Measurements from ENCODE around the gene FAM135A.
"Not testable (repeated sequence)": the region's sequence is repeated elsewhere in the genome, so short reads cannot be mapped to it uniquely, and the experiment has no call there.

The FAM135A gene

DNA sequence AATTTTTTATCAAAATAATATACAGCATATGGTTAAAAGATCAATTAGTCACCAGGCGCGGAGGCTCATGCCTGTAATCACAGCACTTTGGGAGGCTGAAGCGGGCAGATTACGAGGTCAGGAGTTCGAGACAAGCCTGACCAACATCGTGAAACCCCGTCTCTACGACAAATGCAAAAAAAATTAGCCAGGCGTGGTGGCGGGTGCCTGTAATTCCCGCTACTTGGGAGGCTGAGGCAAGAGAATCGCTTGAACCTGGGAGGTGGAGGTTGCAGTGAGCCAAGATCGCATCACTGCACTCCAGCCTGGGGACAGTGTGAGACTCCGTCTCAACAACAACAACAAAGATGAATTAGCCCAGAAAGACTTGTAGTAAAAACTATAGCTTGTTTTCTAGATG lies 46.4 kb downstream of the FAM135A start:
- not testable (repeated sequence) for DNase-seq (ENCODE audit: low read depth)

DNA sequence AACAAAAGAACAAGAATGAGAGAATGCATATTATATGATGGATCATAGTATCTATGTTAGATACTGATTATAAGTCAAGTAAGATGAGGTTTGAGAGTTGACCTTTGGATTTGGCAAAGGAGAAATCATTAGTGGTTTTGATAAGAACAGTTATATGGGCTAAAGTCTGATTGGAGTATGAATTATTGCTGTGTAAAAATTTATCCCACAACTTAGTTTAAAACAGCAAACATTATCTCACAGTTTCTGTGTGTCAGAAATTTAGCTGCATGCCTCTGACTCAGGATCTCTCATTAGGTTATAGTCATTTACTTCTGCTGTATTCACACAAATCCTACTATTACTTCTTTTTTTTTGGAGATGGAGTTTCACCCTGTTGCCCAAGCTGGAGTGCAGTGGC lies 56.7 kb downstream of the FAM135A start:
- DNase-seq (ENCODE audit: low read depth), result no peak

GRCh38 chr6:70470510-70470909 lies 57.2 kb downstream of the FAM135A start:
- not testable (repeated sequence) for DNase-seq (ENCODE audit: low read depth)

- DNase-seq (ENCODE audit: low read depth), result no peak
These were observed 61.4 kb downstream of the FAM135A start for GRCh38 chr6:70474751-70475150.

GRCh38 chr6:70479236-70479635 lies 65.9 kb downstream of the FAM135A start:
- DNase-seq (ENCODE audit: low read depth), result no peak

- DNase-seq (ENCODE audit: low read depth), result not testable (repeated sequence)
These were observed 73.3 kb downstream of the FAM135A start for GRCh38 chr6:70486638-70487037.

DNA sequence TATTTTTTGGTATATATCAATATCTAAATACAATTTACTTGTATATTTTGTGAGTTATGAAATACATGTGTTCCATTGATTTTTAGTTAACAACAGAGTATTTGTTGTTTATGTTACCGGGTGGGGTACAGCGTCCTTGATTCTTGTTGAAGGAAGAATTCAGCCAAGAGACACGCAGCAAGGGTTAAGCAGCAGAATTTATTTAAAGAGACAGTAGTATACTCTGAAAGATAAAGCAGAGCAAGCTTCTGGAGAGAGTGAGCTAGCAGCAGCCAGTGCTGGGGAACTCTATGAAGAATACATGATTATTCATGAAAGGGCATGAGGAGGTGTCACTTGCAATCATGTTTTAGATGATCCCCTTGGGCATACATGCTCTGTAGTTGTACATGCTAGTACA lies 76.1 kb downstream of the FAM135A start:
- no peak for DNase-seq (ENCODE audit: low read depth)

DNA sequence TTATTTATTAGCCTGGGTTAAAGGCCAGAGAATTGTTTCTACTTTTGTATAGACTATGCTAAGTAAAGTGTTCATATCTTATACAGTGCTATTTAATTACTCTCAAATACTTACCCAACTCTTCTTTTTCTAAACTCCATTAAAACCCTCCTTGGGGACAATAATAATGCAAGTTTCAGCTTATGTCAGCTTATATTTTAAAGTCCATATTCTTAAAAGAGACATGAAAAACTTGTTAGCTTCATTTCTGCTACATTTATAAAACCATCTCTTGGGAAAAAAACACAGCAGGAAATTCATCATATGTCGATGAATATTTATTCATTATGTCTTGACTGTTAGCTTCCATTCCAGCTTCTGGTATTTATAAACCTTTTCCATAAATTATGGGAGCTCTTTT lies 81.5 kb downstream of the FAM135A start:
- DNase-seq (ENCODE audit: low read depth), result no peak

- DNase-seq (ENCODE audit: low read depth), result not testable (repeated sequence)
These were observed 82.5 kb downstream of the FAM135A start for GRCh38 chr6:70495790-70496189.

DNA sequence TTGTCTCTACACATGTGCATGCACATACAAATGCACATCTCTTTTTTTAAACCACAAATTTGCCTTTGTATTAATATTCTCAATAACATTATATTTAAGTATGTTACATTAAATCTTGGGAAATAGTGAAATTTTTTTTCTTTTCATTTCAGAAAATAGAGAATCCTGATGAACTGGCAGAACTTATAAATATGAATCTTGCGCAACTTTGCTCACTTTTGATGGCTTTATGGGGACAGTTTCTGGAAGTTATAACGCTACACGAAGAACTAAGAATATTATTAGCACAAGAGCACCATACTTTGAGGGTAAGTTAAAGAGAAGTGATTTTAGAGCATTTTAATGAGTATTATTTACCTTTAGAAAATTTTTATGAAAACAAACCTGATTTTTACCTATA lies 89.2 kb downstream of the FAM135A start:
- no peak for DNase-seq (ENCODE audit: low read depth)

DNA sequence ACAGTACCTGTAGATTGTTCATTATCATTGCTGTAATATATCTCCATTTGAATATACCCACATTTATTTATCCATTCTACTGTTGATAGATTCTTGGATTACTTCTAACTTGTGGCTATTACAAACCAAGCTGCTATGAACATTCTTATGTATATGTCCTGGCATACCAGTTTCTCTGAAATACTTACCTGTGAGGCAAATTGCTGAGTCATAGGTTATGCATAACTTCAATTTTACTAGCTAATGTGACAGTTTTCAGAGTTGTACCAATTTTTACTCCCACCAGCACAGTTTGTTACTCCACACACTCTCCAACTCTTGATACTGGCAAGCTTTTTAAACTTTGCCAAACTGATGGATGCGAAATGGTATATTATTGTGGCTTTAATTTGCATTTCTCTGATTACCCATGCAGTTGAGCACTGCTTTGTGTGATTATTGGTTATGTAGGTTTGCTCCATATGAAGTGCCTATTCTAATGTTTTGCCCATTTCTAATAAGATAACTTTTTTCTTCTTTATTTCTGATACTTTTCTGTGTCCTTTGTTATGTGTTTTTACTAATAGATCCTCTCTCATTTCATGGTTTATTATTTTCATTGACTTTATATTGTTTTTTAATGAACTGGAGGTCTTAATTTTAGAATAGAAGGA lies 90.6 kb downstream of the FAM135A start:
- no peak for DNase-seq (ENCODE audit: low read depth)

DNA sequence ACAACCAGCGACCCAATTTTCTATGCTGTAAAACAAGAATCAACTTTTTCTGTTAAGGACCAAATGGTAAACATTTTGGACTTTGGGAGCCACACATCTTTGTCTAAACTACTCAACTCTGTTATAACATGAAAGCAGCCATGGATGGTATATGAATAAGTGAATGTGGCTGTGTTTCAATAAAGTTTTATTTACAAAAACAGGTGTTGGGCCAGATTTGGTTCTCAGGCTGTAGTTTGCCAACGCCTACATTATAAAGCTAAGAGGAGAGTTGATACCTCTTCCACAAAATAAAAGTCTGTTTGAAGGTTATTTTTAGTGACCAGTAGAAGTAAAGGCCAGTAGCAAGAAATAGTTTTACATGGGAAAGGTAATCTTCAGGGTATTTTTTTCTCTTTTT lies 93.0 kb downstream of the FAM135A start:
- no peak for DNase-seq (ENCODE audit: low read depth)

GRCh38 chr6:70507161-70507560 lies 93.9 kb downstream of the FAM135A start:
- no peak for DNase-seq (ENCODE audit: low read depth)

- no peak for DNase-seq (ENCODE audit: low read depth)
These were observed 95.6 kb downstream of the FAM135A start for GRCh38 chr6:70508953-70509352.

GRCh38 chr6:70510600-70510999 lies 97.3 kb downstream of the FAM135A start:
- no peak for DNase-seq (ENCODE audit: low read depth)

DNA sequence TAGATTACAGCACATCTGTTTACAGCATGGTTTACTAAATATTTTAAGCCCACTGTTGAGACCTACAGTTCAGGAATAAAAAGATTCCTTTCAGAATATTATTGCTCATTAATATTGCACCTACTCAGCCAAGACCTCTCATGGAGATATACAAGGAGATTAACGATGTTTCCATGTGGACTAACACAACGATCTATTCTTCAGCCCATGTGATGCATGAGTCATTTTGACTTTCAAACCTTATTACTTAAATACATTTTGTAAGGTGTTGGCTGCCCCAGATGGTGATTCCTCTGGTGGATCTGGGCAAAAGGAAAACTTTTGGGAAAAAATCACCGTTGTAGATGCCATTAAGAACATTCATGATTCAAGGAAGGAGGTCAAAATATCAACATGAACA lies 105.4 kb downstream of the FAM135A start:
- no peak for DNase-seq (ENCODE audit: low read depth)

DNA sequence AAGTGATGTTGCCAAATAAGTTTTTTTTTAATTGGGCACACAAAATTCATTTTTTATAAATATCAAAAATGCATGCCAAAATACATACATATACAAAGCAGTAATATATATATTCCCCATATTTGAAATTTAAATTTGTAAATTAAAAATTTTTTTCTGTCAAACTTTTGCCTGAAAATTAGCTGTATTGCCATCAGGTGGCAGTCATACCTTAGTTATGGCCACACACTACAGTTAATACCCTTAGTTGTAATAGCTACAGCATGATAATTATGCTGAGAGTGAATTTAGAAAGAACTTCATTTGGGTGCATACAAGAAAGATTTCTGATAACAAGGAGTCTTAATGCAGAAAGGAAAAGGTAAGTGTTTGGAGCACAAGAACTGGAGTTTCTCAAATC lies 107.3 kb downstream of the FAM135A start:
- DNase-seq (ENCODE audit: low read depth), result no peak

- DNase-seq (ENCODE audit: low read depth), result no peak
These were observed 111.5 kb downstream of the FAM135A start for GRCh38 chr6:70524721-70525286.

- no peak for DNase-seq (ENCODE audit: low read depth)
These were observed 113.9 kb downstream of the FAM135A start for GRCh38 chr6:70527071-70527737.

DNA sequence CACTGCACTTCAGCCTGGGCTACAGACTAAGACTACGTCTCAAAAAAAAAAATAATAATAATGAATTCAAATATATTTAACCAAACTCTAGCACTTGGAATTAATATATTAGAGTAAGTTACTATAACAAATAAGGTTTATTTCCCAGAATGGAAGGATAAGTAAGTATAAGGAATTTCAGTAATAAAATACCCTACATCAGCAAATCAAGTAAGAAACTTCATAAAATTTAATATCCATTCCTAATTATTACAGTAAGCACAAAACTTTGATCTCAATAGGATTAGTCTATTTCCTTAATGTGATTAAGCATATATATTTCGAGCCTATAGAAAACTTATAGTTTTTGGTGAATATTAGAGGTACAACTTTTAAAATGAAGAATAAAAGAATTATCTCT lies 116.7 kb downstream of the FAM135A start:
- DNase-seq (ENCODE audit: low read depth), result no peak

GRCh38 chr6:70531133-70531532 lies 117.8 kb downstream of the FAM135A start:
- no peak for DNase-seq (ENCODE audit: low read depth)

- no peak for DNase-seq (ENCODE audit: low read depth)
These were observed 124.0 kb downstream of the FAM135A start for GRCh38 chr6:70537266-70537665.

DNA sequence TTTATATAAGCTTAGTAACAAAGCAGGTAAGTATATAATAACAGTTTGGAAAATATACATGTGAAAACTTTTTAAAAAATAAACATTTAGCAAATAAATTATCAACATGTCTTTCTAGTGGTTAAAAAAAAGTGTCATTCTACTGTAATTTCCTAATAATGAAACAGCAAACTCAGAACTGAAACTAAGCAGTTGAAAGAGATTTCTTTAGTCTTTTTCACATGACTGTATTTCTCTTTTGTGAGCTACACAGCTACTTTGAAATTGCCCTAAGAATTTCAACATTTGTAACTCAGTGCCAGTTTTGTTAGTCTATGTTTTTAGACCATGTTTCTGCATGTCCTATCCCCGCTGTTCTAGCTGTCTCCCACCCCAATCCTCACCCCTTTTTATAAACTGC lies 125.1 kb downstream of the FAM135A start:
- DNase-seq (ENCODE audit: low read depth), result no peak

DNA sequence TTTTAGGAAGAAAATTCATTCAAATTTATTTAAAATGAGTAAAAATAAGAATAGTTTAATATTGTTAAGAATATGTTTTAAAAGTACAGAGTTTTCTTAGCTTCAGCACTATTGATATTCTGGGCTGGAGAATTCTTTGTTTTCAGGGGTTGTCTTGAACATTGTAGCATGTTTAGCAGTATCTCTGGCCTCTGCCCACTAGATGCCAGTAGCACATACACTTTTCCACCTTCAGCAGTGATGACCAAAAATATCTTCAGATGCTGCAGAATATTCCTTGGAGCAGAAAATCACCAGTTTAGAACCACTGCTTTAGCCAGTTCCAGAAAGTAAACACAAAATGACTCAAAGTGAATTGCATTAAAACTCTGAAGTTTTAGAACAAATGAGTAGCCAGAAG lies 134.0 kb downstream of the FAM135A start:
- no peak for DNase-seq (ENCODE audit: low read depth)
